ENCODE measurements around the gene HUS1.

HUS1 gene

DNA sequence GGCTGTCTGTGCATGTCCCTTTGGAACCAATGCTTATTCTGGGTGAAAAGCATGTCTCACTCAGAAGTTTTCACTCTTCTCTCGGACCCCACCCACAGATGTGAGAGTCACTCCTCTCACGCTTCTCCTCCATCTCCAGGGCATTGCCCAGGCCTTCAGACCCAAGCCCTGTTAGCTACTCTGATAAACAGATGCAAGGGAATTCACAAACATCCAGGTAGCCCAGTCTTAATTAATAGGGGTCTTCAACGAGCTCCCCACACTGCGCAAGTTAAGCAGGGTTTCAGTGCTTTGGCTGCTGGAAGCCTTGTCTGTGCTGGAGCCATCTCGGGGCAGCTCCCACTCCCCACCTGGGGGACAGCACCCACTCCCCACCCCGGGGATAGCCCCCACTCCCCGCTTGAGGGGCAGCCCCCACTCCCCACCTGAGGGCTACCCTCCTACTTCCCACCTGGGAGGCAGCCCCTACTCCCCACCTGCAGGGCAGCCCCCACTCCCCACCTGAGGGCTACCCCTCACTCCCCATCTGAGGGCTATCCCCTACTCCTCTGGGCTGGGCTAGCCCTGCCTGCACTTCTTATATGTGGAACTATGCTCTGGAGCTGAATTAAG lies 39.9 kb downstream of the HUS1 start:
- H3K27me3 ChIP-seq (ENCODE audit: control insufficient read depth, insufficient read depth, low read length) = no peaks in the 10 kb centered on the region
- H3K4me3 ChIP-seq (ENCODE audit: low read depth, low read length) = no peak overlapping the region
- no peak overlapping the region for H2AFZ ChIP-seq
- H3K4me1 ChIP-seq = no peaks in the 10 kb centered on the region
- H3K79me2 ChIP-seq = no peaks in the 10 kb centered on the region
- peak overlapping the region; percentile 42 for H3K27ac ChIP-seq
- no peak overlapping the region for H3K4me2 ChIP-seq (ENCODE audit: low read length)
- H3K9ac ChIP-seq = no peak overlapping the region
- no peaks in the 10 kb centered on the region for H3K9me3 ChIP-seq (ENCODE audit: control insufficient read depth, low read length)
- TF ChIP-seq, protein P1, sequence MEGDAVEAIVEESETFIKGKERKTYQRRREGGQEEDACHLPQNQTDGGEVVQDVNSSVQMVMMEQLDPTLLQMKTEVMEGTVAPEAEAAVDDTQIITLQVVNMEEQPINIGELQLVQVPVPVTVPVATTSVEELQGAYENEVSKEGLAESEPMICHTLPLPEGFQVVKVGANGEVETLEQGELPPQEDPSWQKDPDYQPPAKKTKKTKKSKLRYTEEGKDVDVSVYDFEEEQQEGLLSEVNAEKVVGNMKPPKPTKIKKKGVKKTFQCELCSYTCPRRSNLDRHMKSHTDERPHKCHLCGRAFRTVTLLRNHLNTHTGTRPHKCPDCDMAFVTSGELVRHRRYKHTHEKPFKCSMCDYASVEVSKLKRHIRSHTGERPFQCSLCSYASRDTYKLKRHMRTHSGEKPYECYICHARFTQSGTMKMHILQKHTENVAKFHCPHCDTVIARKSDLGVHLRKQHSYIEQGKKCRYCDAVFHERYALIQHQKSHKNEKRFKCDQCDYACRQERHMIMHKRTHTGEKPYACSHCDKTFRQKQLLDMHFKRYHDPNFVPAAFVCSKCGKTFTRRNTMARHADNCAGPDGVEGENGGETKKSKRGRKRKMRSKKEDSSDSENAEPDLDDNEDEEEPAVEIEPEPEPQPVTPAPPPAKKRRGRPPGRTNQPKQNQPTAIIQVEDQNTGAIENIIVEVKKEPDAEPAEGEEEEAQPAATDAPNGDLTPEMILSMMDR (IDR thresholded peaks at IDR 0.05) = no peak
- H3K36me3 ChIP-seq (ENCODE audit: control insufficient read depth, insufficient read depth, low read length) = no peaks in the 10 kb centered on the region

DNA sequence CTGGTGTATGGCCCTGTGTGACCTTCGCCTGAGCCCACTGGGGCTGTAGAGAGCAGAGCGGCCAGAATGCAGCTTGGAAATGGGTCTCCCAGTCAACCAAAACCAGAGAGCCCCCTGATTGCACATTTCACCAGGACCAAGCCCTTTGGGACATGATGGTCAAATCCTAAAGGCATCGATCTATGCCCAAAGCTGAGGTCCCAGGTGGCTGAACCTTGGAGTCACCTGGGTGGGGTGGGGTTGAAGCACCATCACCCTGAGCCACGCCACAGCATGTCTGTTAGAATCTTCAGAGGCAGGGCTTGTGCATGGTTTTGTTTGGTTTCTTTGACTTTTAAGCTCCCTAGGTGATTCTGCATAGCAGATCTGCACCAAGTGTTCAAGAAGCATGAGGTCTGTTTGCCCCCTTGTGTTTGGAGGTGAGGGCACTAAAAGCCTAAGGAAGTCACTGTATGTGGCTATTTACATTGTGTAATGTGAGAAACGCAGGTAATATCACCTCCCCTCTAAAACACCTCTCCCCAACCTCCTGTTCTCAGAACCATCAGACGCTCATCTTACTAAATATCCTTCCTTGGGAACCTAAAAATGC lies 40.7 kb downstream of the HUS1 start:
- Histone ChIP-seq H3K27ac (no peak overlapping the region), H2AFZ (no peak overlapping the region), H3K4me2 (ENCODE audit: low read length) (no peak overlapping the region), H3K4me3 (ENCODE audit: low read depth, low read length) (no peak overlapping the region), H3K27me3 (ENCODE audit: control insufficient read depth, insufficient read depth, low read length) (no peaks in the 10 kb centered on the region), H3K4me1 (no peaks in the 10 kb centered on the region), H3K9ac (no peak overlapping the region), H3K9me3 (ENCODE audit: control insufficient read depth, low read length) (no peaks in the 10 kb centered on the region), H3K79me2 (no peaks in the 10 kb centered on the region), H3K36me3 (ENCODE audit: control insufficient read depth, insufficient read depth, low read length) (no peaks in the 10 kb centered on the region)
- TF ChIP-seq, protein P1 (IDR thresholded peaks at IDR 0.05) = no peak

DNA sequence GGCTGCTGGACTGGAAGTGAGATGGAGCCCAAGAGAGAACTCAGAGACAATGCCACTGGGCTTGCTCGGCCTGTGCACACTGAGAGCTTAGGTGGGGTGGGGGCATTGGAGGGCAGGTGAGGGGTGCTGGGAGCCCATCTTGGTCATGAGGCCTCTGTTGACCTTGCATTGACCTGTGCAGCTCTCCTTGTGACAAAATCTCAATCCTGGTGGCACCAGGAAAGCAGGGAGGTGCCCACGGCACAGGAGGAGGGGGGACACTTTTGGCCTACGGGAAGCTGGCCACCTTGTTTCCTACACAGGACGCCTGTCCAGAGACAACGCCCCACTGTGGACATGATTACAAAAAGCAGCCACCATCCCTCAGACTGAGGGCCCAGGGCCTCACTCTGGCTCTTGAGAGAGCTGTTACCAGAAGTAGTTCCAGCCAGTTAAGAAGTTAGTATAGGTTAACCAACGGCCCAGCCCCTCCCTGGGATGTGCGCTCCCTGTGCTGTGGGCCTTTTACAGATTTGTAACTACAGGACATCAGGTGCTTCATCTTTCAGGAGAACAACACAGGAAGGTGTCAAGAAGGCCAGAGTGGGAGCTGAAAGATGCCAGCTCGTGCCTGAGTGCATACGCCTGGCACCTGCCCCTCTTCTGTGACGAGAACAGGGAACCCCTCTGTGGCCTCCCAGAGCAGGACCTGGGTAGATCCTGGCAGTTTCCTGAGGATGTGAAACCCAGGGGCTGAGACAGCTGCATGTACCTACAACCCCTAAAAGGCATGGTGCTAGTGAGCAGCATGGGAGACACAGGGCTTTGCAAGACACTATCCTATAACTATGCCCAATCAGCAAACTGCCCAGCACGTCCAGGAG lies 41.5 kb downstream of the HUS1 start:
- Histone ChIP-seq H2AFZ (no peak overlapping the region), H3K9ac (no peak overlapping the region), H3K4me3 (ENCODE audit: low read depth, low read length) (no peak overlapping the region), H3K4me2 (ENCODE audit: low read length) (no peak overlapping the region), H3K9me3 (ENCODE audit: control insufficient read depth, low read length) (no peaks in the 10 kb centered on the region), H3K4me1 (no peaks in the 10 kb centered on the region), H3K27me3 (ENCODE audit: control insufficient read depth, insufficient read depth, low read length) (no peaks in the 10 kb centered on the region), H3K27ac (no peak overlapping the region), H3K79me2 (no peaks in the 10 kb centered on the region), H3K36me3 (ENCODE audit: control insufficient read depth, insufficient read depth, low read length) (no peaks in the 10 kb centered on the region)
- TF ChIP-seq, protein P1 (IDR thresholded peaks at IDR 0.05) = no peak

DNA sequence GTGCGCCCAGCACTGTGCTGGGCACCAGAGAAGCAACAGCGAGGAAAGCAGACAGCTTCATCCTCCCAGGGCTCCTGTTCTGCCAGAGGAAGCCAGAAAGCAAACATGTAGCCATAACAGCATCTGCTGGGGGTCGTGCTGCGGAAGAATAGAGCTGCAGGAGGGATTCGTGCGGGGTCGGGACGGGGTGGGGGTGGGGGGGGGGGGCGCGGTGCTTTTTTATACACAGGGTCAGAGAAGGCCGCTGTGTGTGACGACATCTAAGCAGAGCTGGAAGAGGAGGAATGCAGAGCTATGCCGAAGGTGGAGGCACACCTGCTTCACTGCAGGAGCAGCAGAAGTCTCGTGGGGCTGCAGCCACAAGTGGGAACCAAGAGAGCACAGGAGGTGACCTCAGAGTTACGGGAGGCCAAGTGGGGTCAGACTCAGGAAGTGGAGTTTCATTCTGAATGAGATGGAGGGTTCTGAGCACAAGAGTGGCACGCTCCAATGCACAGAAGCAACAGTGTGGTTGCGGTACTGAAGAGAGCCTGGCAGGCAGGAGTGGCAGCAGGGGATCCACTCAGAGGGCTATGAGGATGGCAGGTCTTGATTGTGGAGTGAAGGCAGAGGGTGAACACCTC lies 42.2 kb downstream of the HUS1 start:
- Histone ChIP-seq H3K27ac (no peak overlapping the region), H3K4me3 (ENCODE audit: low read depth, low read length) (no peak overlapping the region), H3K36me3 (ENCODE audit: control insufficient read depth, insufficient read depth, low read length) (no peaks in the 10 kb centered on the region), H3K4me1 (no peaks in the 10 kb centered on the region), H3K9ac (no peak overlapping the region), H3K27me3 (ENCODE audit: control insufficient read depth, insufficient read depth, low read length) (no peaks in the 10 kb centered on the region), H3K9me3 (ENCODE audit: control insufficient read depth, low read length) (no peaks in the 10 kb centered on the region), H3K79me2 (no peaks in the 10 kb centered on the region), H3K4me2 (ENCODE audit: low read length) (no peak overlapping the region), H2AFZ (no peak overlapping the region)
- TF ChIP-seq, protein P1 (IDR thresholded peaks at IDR 0.05) = no peak
